AG08396 (cell line): ENCODE data around the gene SLC35E4.
"Not testable (repeated sequence)": the region's sequence is repeated elsewhere in the genome, so short reads cannot be mapped to it uniquely, and the experiment has no call there.

ENCODE experiments used
- DNase-seq: peaks from one replicate; pipeline ENCODE4 v3.0.0; 2012; ENCODE audit warnings: low spot score, mixed read lengths

The SLC35E4 gene

DNA sequence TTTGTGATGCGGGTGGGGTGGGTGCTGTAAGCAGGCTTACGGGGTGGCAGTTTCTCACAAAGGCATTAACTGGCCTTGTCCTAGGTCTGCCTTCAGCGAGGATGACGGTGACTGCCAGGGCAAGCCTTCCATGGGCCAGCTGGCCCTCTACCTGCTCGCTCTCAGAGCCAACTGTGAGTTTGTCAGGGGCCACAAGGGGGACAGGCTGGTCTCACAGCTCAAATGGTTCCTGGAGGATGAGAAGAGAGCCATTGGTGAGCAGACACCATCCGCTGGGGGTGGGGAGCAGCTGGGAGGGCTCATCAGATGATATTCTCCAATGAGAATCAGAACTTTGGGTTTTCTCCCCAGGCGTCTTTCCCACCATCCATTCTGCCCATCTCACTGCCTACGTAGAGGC is 22.8 kb upstream of the SLC35E4 start:
- DNase-seq: no peak

- DNase-seq: no peak
These were observed 21.3 kb upstream of the SLC35E4 start for GRCh38 chr22:30614268-30614667.

DNA sequence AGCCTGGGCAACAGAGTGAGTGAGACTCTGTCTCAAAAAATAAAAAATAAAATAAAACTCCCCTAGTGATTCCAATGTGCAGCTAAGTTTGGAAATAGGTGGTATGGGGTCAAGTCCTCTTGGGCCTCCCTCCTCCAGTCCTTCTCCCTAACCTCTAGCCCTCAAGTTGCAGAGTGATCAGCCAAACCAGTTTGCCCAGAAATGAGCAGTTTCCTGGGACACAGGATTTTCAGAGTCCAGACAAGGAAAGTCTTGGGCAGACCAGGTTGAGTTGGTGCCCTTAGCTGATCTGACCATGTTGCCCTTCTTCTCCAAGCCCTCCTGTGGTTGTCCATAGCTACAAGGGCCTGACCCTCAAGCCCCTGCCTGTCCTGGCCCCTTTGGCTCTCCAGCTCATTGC is 20.7 kb upstream of the SLC35E4 start:
- no peak for DNase-seq

GRCh38 chr22:30615543-30615954 is 20.0 kb upstream of the SLC35E4 start:
- DNase-seq: no peak

- no peak for DNase-seq
These were observed 17.8 kb upstream of the SLC35E4 start for GRCh38 chr22:30617819-30618218.

DNA sequence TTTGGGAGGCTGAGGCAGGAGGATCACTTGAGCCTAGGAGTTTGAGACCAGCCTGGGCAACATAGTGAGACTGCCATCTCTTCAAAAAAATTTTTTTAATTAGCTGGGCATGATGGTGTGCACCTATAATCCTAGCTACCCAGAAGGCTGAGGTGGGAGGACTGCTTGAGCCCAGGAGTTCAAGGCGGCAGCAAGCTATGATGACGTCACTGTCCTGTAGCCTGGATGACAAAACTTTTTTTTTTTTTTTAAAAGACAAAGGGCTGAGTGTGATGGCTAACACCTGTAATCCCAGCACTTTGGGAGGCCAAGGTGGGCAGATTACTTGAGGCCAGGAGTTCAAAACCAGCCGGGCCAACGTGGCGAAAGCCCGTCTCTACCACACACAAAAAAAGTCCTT is 15.7 kb upstream of the SLC35E4 start:
- DNase-seq: not testable (repeated sequence)

- no peak for DNase-seq
These were observed 9.2 kb upstream of the SLC35E4 start for GRCh38 chr22:30626413-30626812.

DNA sequence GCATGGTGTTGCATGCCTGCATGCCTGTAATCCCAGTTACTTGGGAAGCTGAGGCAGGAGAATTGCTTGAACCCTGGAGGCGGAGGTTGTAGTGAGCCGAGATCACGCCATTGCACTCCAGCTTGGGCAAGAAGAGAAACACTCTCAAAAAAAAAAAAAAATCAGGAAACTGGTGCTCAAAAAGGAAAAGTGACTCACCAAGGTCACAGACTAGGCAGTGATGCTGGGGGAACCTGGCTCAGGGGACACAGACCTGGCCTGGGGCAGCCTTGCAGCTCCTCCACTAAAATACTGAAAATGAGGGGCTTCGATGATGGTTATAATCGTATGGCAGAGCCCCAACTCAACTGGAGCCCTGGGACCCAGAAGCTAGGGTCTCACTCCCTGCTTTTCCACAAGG is 8.1 kb upstream of the SLC35E4 start:
- DNase-seq: no peak

GRCh38 chr22:30628491-30628890 is 7.1 kb upstream of the SLC35E4 start:
- no peak for DNase-seq

GRCh38 chr22:30631469-30631868 is 4.1 kb upstream of the SLC35E4 start:
- DNase-seq: not testable (repeated sequence)

GRCh38 chr22:30634471-30635233 is 929 bp upstream of the SLC35E4 start:
- DNase-seq: peak; percentile 94

GRCh38 chr22:30636226-30637077 is 871 bp downstream of the SLC35E4 start:
- DNase-seq: peak; percentile 41

DNA sequence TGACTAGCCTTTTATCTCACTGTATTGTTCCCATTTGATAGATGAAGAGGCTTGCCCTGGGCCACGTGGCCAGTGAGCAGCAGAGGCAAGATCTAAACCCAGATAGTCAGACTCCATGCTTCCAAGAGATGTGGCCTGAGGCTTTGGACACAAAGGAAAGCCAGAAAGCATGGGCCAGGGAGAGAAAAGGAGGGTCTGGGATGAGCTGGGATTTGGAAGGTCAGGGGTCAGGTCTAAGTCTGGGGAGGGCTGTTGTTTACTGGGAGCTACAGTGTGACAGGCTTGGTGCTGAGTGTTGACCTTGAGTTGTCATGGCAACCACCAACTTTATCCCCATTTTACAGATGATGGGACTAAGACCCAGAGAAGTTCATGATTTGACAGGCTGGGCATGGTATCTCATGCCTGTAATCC is 2.1 kb downstream of the SLC35E4 start:
- DNase-seq: no peak

DNA sequence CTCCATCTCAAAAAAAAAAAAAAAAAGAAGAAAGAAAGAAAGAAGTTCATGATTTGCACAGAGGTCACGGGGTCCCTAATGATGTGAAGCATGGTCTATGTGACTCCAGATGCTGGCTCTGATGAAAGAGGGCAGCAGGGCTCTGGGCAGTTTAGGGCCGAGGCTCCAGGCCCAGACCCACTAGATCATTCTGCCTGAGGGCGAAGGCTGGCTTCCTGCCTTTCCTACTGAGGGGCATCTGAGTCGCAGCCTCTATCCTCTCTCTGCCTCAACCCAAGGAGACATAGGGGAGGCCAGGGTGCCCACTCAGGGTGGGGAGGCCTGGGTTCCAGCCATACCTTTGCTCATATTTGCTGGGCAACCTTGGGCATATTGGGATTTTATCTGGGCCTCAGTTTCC is 4.8 kb downstream of the SLC35E4 start:
- no peak for DNase-seq

GRCh38 chr22:30640839-30641430 is 5.4 kb downstream of the SLC35E4 start:
- DNase-seq: no peak

GRCh38 chr22:30643055-30643875 is 7.7 kb downstream of the SLC35E4 start:
- no peak for DNase-seq

DNA sequence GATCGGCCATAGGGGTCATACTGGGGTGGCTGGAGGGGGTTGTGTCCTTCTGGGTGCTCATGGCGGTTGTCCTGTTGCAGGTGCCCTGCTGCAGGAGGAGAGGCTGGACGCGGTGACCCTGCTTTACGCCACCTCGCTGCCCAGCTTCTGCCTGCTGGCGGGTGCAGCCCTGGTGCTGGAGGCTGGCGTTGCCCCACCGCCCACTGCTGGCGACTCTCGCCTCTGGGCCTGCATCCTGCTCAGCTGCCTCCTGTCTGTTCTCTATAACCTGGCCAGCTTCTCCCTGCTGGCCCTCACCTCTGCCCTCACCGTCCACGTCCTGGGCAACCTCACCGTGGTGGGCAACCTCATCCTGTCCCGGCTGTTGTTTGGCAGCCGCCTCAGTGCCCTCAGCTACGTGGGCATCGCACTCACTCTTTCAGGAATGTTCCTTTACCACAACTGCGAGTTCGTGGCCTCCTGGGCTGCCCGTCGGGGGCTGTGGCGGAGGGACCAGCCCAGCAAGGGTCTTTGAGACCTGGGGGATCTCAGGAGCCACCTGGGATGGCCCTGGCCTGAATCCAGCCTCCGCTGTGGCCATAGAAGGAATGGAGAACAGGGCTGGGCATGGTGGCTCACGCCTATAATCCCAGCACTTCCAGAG is 11.1 kb downstream of the SLC35E4 start:
- no peak for DNase-seq

- no peak for DNase-seq
These were observed 12.0 kb downstream of the SLC35E4 start for GRCh38 chr22:30647536-30647935.

GRCh38 chr22:30648825-30649224 is 13.2 kb downstream of the SLC35E4 start:
- DNase-seq: no peak

- peak; percentile 89 for DNase-seq
These were observed 13.9 kb downstream of the SLC35E4 start for GRCh38 chr22:30649430-30650007.

- DNase-seq: no peak
These were observed 15.0 kb downstream of the SLC35E4 start for GRCh38 chr22:30650508-30651116.
